ENCODE results near the gene FNBP1L. TPM values are rescaled to one million over a fixed set of nuclear protein-coding genes. Genes with fewer than 3 reads are reported as not detected.

The FNBP1L gene
- total and polyA plus RNA-seq, 10 of the 15 experiments (the other 5 are each of a cell fraction or from before 2014, with no cell fraction given), result 0.02 to 0.12 (median 0.07) TPM; not detected in 4

- TF ChIP-seq CBFB (IDR thresholded peaks at IDR 0.05; ENCODE audit: low read depth) (no peak), NFYB (IDR thresholded peaks at IDR 0.05; ENCODE audit: insufficient read depth, low read depth, low read length) (no peak), SMC3 (IDR thresholded peaks at IDR 0.05; ENCODE audit: borderline replicate concordance, low read length) (no peak), ATF7 (IDR thresholded peaks at IDR 0.05; ENCODE audit: low read depth) (no peak), KAT2A (conservative IDR thresholded peaks at IDR 0.05; ENCODE audit: control insufficient read depth, low read depth, low read length) (no peak), CBX5 (IDR thresholded peaks at IDR 0.05; ENCODE audit: low read depth) (no peak)
- TF ChIP-seq, protein P1, sequence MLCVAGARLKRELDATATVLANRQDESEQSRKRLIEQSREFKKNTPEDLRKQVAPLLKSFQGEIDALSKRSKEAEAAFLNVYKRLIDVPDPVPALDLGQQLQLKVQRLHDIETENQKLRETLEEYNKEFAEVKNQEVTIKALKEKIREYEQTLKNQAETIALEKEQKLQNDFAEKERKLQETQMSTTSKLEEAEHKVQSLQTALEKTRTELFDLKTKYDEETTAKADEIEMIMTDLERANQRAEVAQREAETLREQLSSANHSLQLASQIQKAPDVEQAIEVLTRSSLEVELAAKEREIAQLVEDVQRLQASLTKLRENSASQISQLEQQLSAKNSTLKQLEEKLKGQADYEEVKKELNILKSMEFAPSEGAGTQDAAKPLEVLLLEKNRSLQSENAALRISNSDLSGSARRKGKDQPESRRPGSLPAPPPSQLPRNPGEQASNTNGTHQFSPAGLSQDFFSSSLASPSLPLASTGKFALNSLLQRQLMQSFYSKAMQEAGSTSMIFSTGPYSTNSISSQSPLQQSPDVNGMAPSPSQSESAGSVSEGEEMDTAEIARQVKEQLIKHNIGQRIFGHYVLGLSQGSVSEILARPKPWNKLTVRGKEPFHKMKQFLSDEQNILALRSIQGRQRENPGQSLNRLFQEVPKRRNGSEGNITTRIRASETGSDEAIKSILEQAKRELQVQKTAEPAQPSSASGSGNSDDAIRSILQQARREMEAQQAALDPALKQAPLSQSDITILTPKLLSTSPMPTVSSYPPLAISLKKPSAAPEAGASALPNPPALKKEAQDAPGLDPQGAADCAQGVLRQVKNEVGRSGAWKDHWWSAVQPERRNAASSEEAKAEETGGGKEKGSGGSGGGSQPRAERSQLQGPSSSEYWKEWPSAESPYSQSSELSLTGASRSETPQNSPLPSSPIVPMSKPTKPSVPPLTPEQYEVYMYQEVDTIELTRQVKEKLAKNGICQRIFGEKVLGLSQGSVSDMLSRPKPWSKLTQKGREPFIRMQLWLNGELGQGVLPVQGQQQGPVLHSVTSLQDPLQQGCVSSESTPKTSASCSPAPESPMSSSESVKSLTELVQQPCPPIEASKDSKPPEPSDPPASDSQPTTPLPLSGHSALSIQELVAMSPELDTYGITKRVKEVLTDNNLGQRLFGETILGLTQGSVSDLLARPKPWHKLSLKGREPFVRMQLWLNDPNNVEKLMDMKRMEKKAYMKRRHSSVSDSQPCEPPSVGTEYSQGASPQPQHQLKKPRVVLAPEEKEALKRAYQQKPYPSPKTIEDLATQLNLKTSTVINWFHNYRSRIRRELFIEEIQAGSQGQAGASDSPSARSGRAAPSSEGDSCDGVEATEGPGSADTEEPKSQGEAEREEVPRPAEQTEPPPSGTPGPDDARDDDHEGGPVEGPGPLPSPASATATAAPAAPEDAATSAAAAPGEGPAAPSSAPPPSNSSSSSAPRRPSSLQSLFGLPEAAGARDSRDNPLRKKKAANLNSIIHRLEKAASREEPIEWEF (IDR thresholded peaks at IDR 0.05; ENCODE audit: insufficient replicate concordance, low read depth, low read length), result no peak
- TF ChIP-seq, protein P2, sequence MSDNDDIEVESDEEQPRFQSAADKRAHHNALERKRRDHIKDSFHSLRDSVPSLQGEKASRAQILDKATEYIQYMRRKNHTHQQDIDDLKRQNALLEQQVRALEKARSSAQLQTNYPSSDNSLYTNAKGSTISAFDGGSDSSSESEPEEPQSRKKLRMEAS (IDR thresholded peaks at IDR 0.05; ENCODE audit: low read depth, low read length), result no peak
Observed at GRCh38 chr1:93420400-93420799, 27.5 kb upstream of the FNBP1L start (continued).

DNA sequence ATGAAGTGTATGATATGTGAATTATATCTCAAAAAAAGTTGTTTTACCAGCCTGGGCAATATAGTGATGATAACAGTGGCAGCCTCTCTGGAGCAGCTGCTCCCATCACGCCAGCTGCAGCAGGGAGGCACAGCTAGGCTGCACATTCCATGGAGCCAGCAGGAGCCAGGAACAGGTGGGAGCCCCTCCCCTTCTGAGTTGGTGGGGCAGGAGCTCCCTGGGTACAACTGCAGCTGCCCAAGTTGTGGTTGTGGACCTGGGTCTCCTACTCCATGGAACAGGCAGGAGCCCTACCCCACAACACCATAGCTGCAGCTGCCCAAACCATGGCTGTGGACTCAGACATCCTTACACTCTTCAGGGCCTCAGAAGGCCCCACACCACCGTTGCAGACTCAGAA lies 21.7 kb upstream of the FNBP1L start:
- DNase-seq (ENCODE audit: low read depth, low spot score), result no peak
- no peak overlapping the region for H2AFZ ChIP-seq (ENCODE audit: control insufficient read depth, low read depth, low read length)
- TF ChIP-seq IKZF1 (conservative IDR thresholded peaks at IDR 0.05), result no peak
- no peak for TF ChIP-seq SRF (IDR thresholded peaks at IDR 0.05; ENCODE audit: low read depth in 2 of 2, low read length in 2 of 2)
- TF ChIP-seq NRF1 (conservative IDR thresholded peaks at IDR 0.05; ENCODE audit: low read depth, low read length), result no peak
- TF ChIP-seq BACH1 (IDR thresholded peaks at IDR 0.05; ENCODE audit: borderline replicate concordance), result no peak
- no peak overlapping the region for H3K27ac ChIP-seq (ENCODE audit: control insufficient read depth, insufficient read depth)
- H4K20me1 ChIP-seq (ENCODE audit: control insufficient read depth, insufficient read depth), result no peaks in the 10 kb centered on the region
- no peaks in the 10 kb centered on the region for H3K79me2 ChIP-seq (ENCODE audit: control insufficient read depth, insufficient read depth, low read length)
- no peak for FAIRE-seq
- no peaks in the 10 kb centered on the region for H3K4me1 ChIP-seq (ENCODE audit: control insufficient read depth, insufficient read depth, low read length)
- H3K9me3 ChIP-seq (replicated peaks; ENCODE audit: control insufficient read depth, insufficient read depth, low read length), result no peaks in the 10 kb centered on the region; the same call in 2 of the 3 replicates
- H3K27me3 ChIP-seq (replicated peaks in 1 of 2; ENCODE audit: control insufficient read depth in 2 of 2, insufficient read depth in 2 of 2, low read length in 1 of 2), result no peaks in the 10 kb centered on the region
- POLR2A ChIA-PET, result no interaction called here
- SMC1A ChIA-PET (ENCODE audit: uncharacterized antibody, unreplicated experiment), result no interaction called here
- ATAC-seq, result no peak
- no peaks in the 10 kb centered on the region for H3K36me3 ChIP-seq (ENCODE audit: control insufficient read depth in 2 of 2, insufficient read depth in 2 of 2, low read length in 1 of 2)
- CTCF ChIA-PET, result no interaction called here
- intact Hi-C loops (cut with micrococcal nuclease; ENCODE audit: unreplicated experiment), result no loop called here
- no peak overlapping the region for H3K4me3 ChIP-seq
- RAD21 ChIA-PET (ENCODE audit: unreplicated experiment), result no interaction called here
- H3K9ac ChIP-seq (ENCODE audit: control insufficient read depth, insufficient read depth, low read length), result no peak overlapping the region
- no TSS peak for BruUV-seq (replicated peaks)
- WGBS (ENCODE audit: insufficient coverage, insufficient replicate concordance, low lambda C conversion rate, missing lambda C conversion rate), result 9% methylated on average over 2 of the region's 2 CpGs
- no peak overlapping the region for H3K4me2 ChIP-seq (ENCODE audit: control insufficient read depth, insufficient read depth)
- in situ Hi-C loops (cut with MboI), result loop anchor here (25.0 kb wide), 1 partner anchor 411 kb away; no protein-coding TSS in a partner anchor

All from GM12878 (cell line).